HepG2 (cell line): Measurements from ENCODE around the gene B3GALNT1. TPM values are rescaled to one million over a fixed set of nuclear protein-coding genes. Genes with fewer than 3 reads are reported as not detected.
A peak's percentile ranks its signal among the peaks of the same experiment; 100 is the strongest.

ENCODE experiments used
- ATAC-seq: fragments of 200-7000 bp; cut with Tn5 transposase; 3 replicates; pipeline ENCODE4 v1.9.1; 2020; ENCODE audit warnings: mild to moderate bottlenecking, moderate library complexity
- BruUV-seq: library from RNA; stranded (reverse); fragments of 400-500 nt; replicated peaks from 2 replicates; lab custom pipeline; 2021; lab: Mats Ljungman, UMichigan
- CTCF ChIA-PET: fragments of 300-600 bp; formaldehyde crosslinking; extraction: SDS; loops from one replicate; lab custom pipeline; 2021; ENCODE audit warnings: low total read pairs, inconsistent platforms, low intra/inter-chr PET ratio; lab: Yijun Ruan, JAX
- POLR2A ChIA-PET: fragments of 350-600 bp; sonication (Branson Sonifier 250); formaldehyde crosslinking; loops from one replicate; lab custom pipeline; 2020; ENCODE audit warnings: antibody characterized with exemption, inconsistent platforms; lab: Yijun Ruan, JAX
- DNase-seq: peaks from one replicate; pipeline ENCODE4 v3.0.0-alpha.2; 2015; ENCODE audit warnings: low spot score
- FAIRE-seq: peaks from 3 replicates; lab custom pipeline; 2011; peaks lifted over from hg19 to GRCh38; lab: Jason Lieb, UNC
- H2AFZ ChIP-seq: one replicate; pipeline ENCODE4 v1.6.1; 2011; ENCODE audit warnings: low read length, inconsistent platforms
- H3K27ac ChIP-seq: fragments of 300-600 bp; 3 replicates; pipeline ENCODE4 v1.8.0; 2011; ENCODE audit warnings: mixed run types, mild to moderate bottlenecking, mixed read lengths, low read length, inconsistent platforms; ENCODE audit not compliant: insufficient read depth; ENCODE audit errors: extremely low read length
- H3K27me3 ChIP-seq, 2 experiments: fragments of 200-600 bp in 1 of 2; 2 replicates in 1 of 2; 3 replicates in 1 of 2; pipeline versions ENCODE4 v1.6.0 to v1.8.0; 2011; ENCODE audit warnings: low read length in 2 of 2, mild to moderate bottlenecking in 2 of 2, moderate library complexity in 2 of 2, inconsistent platforms in 1 of 2; ENCODE audit not compliant: insufficient read depth in 2 of 2, control insufficient read depth in 1 of 2
- H3K36me3 ChIP-seq, 2 experiments: fragments of 200-600 bp in 1 of 2; replicated peaks in 1 of 2; 2 replicates in 1 of 2; 3 replicates in 1 of 2; pipeline versions ENCODE4 v1.5.1 to v1.8.0; 2011; ENCODE audit warnings: low read length in 2 of 2, inconsistent platforms in 1 of 2; ENCODE audit not compliant: insufficient read depth in 2 of 2, control insufficient read depth in 1 of 2
- H3K4me1 ChIP-seq: 2 replicates; pipeline ENCODE4 v1.5.1; 2012; ENCODE audit warnings: low read length, inconsistent platforms; ENCODE audit not compliant: insufficient read depth
- H3K4me2 ChIP-seq: 2 replicates; pipeline ENCODE4 v1.6.0; 2011; ENCODE audit warnings: low read depth, low read length, inconsistent platforms
- H3K4me3 ChIP-seq, 3 experiments: fragments of 200-600 bp in 1 of 3; sonication (generic), shearing (Covaris generic) in 1 of 3; replicated peaks in 1 of 3; 2 replicates each; pipeline ENCODE4 v1.5.1; 2011 to 2016; ENCODE audit warnings: low read length in 3 of 3, inconsistent platforms in 2 of 3, low read depth in 2 of 3, mild to moderate bottlenecking in 2 of 3, control low read depth in 1 of 3, mixed read lengths in 1 of 3; ENCODE audit not compliant: insufficient read depth in 1 of 3
- H3K79me2 ChIP-seq: one replicate; pipeline ENCODE4 v1.6.1; 2011; ENCODE audit warnings: low read length, inconsistent platforms; ENCODE audit not compliant: insufficient read depth
- H3K9ac ChIP-seq: 2 replicates; pipeline ENCODE4 v1.6.0; 2011; ENCODE audit warnings: mild to moderate bottlenecking, low read depth, low read length, inconsistent platforms; ENCODE audit not compliant: insufficient read depth
- H3K9me3 ChIP-seq: 2 replicates; pipeline ENCODE4 v1.5.1; 2012; ENCODE audit warnings: mild to moderate bottlenecking, low read length
- H4K20me1 ChIP-seq: 2 replicates; pipeline ENCODE4 v1.6.0; 2011; ENCODE audit warnings: inconsistent platforms, mild to moderate bottlenecking, low read length, moderate library complexity; ENCODE audit not compliant: insufficient read depth
- DNMT3B ChIP-seq: conservative IDR thresholded peaks from 2 replicates; pipeline ENCODE4 v1.6.1; 2016; ENCODE audit warnings: missing biosample characterization, control low read depth
- ETV6 ChIP-seq: sonication (generic); formaldehyde crosslinking; conservative IDR thresholded peaks from 2 replicates; pipeline ENCODE4 v1.4.0; 2020; ENCODE audit warnings: missing genetic modification reagents
- FOXA3 ChIP-seq: IDR thresholded peaks from 2 replicates; pipeline ENCODE4 v1.6.1; 2016; ENCODE audit warnings: missing genetic modification reagents, missing compliant biosample characterization
- GATAD2A ChIP-seq: IDR thresholded peaks from 2 replicates; pipeline ENCODE4 v1.6.1; 2016
- HNRNPL ChIP-seq: fragments of 200-400 bp; formaldehyde crosslinking; IDR thresholded peaks from 2 replicates; pipeline ENCODE4 v1.6.1; 2017; ENCODE audit warnings: mild to moderate bottlenecking, low read depth, low read length
- HOXA5 ChIP-seq: sonication (generic); formaldehyde crosslinking; IDR thresholded peaks from 2 replicates; pipeline ENCODE4 v1.4.0; 2020; ENCODE audit warnings: missing genetic modification reagents
- JUNB ChIP-seq: sonication (generic); formaldehyde crosslinking; IDR thresholded peaks from 2 replicates; pipeline ENCODE4 v1.8.0; 2022; ENCODE audit warnings: missing genetic modification reagents, mild to moderate bottlenecking, borderline replicate concordance
- MAFK ChIP-seq, 2 experiments: IDR thresholded peaks in 1 of 2; conservative IDR thresholded peaks in 1 of 2; 2 replicates each; pipeline ENCODE4 v1.6.1; 2011; ENCODE audit warnings: improper control_type of control experiment in 2 of 2, low read length in 2 of 2
- NR2F2 ChIP-seq: IDR thresholded peaks from 2 replicates; pipeline ENCODE4 v1.6.1; 2012; ENCODE audit warnings: low read depth, inconsistent platforms, borderline replicate concordance
- PITX1 ChIP-seq: sonication (generic); formaldehyde crosslinking; IDR thresholded peaks from 2 replicates; pipeline ENCODE4 v1.5.1; 2020; ENCODE audit warnings: mild to moderate bottlenecking, missing genetic modification reagents
- TEAD3 ChIP-seq: optimal IDR thresholded peaks from 2 replicates; pipeline ENCODE3; 2016; ENCODE audit warnings: borderline replicate concordance
- ZNF235 ChIP-seq: sonication (generic); formaldehyde crosslinking; IDR thresholded peaks from 2 replicates; pipeline ENCODE4 v1.8.1; 2023; ENCODE audit warnings: mild to moderate bottlenecking, missing genetic modification reagents, borderline replicate concordance
- ZNF747 ChIP-seq: sonication (generic); formaldehyde crosslinking; IDR thresholded peaks from 2 replicates; pipeline ENCODE4 v1.8.1; 2023; ENCODE audit warnings: missing genetic modification reagents, mild to moderate bottlenecking, borderline replicate concordance
- WGBS: methylation state at CpG from one replicate; pipeline ENCODE4 v1.1.6; 2017; ENCODE audit warnings: low lambda C conversion rate; 5-methylcytosine and 5-hydroxymethylcytosine counted together
- in situ Hi-C: cut with HindIII; loops from 2 replicates; pipeline ENCODE4 v1.10.0; 2017; ENCODE audit warnings: low pct_unique_long_range_greater_than_20kb; ENCODE audit not compliant: extremely low pct_ligation_motif_present
- intact Hi-C: fragments of 100-400 bp; cut with micrococcal nuclease; formaldehyde crosslinking; loops from one replicate; pipeline ENCODE4 v1.10.0; 2022; ENCODE audit not compliant: unreplicated experiment
- polyA plus RNA-seq, 8 experiments: library from polyadenylated mRNA; depleted of rRNA in 3 of 8; stranded (reverse) in 7 of 8; unstranded in 1 of 8; fragments of >200 nt; fragmentation: Illumina TruSeq in 4 of 8; extraction: Trizol in 4 of 8; gene quantifications; 2 replicates each; pipeline versions ENCODE4 v1.2.1 to v1.2.3, GENCODE V29; 2011 to 2016; ENCODE audit warnings: low read depth in 4 of 8, missing spikeins in 1 of 8, mixed read lengths in 1 of 8; ENCODE audit not compliant: insufficient read depth in 1 of 8
- total RNA-seq, 5 experiments: library from RNA; depleted of rRNA; stranded (reverse); fragments of >200 nt; fragmentation: Illumina TruSeq; extraction: Trizol; gene quantifications; 2 replicates each; pipeline ENCODE4 v1.2.3, GENCODE V29; 2016; ENCODE audit warnings: low read depth in 1 of 5
- TF ChIP-seq, protein P1 (sequence below): sonication (generic); formaldehyde crosslinking; IDR thresholded peaks from 2 replicates; pipeline ENCODE4 v1.4.0; 2020; ENCODE audit warnings: missing genetic modification reagents
- TF ChIP-seq, protein P2 (sequence below): IDR thresholded peaks from 2 replicates; pipeline ENCODE4 v1.6.1; 2016; ENCODE audit warnings: control low read depth
- TF ChIP-seq, protein P3 (sequence below): sonication (generic); formaldehyde crosslinking; IDR thresholded peaks from 2 replicates; pipeline ENCODE4 v1.4.0; 2020; ENCODE audit warnings: mild to moderate bottlenecking, missing genetic modification reagents
- TF ChIP-seq, protein P4 (sequence below): sonication (generic); formaldehyde crosslinking; IDR thresholded peaks from 2 replicates; pipeline ENCODE4 v1.9.0; 2021; ENCODE audit warnings: missing genetic modification reagents, mild to moderate bottlenecking, borderline replicate concordance

Gene B3GALNT1
- total and polyA plus RNA-seq, 2 of the 13 experiments (the other 11 are each of a cell fraction or from before 2014, with no cell fraction given), result not detected

DNA sequence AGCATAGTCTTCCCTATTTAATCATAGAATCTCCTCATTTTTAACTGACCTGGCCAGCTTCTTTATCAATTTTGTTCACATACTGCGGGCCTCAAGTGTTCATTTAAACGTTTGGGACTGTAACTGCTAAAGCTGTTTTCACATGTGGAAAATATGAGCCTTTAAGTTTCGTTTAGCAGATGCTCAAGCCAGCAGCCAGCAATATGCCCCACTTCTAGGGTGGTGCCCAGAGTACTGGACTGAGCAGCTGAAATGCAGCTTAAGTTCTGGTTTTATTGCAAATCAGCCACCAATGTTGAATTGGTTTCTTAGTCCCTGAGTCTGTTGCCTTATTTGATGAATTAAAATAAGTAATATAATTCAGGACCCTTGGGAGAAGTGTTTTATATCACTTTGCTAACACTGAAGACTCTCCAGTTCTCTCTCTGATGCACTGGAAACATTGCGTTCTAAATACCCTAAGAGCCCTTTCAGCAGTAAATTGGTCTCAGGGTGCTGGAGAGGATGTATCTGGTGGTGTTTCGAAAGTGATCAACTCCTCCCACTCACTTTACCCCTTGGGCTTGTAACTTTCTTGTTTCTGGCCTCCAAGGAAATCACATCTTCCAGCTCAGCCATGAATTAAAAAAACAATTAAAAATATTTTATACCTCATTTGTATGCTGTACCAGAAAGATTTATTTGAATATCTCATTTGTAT is 61.7 kb downstream of the B3GALNT1 start (continued):
- TF ChIP-seq, protein P1, sequence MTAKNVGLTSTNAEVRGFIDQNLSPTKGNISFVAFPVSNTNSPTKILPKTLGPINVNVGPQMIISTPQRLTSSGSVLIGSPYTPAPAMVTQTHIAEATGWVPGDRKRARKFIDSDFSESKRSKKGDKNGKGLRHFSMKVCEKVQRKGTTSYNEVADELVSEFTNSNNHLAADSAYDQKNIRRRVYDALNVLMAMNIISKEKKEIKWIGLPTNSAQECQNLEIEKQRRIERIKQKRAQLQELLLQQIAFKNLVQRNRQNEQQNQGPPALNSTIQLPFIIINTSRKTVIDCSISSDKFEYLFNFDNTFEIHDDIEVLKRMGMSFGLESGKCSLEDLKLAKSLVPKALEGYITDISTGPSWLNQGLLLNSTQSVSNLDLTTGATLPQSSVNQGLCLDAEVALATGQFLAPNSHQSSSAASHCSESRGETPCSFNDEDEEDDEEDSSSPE, result no peak
- no peak for TF ChIP-seq ETV6 (CRISPR knock-in tag)
- TF ChIP-seq, all 625 proteins: peak for 0

DNA sequence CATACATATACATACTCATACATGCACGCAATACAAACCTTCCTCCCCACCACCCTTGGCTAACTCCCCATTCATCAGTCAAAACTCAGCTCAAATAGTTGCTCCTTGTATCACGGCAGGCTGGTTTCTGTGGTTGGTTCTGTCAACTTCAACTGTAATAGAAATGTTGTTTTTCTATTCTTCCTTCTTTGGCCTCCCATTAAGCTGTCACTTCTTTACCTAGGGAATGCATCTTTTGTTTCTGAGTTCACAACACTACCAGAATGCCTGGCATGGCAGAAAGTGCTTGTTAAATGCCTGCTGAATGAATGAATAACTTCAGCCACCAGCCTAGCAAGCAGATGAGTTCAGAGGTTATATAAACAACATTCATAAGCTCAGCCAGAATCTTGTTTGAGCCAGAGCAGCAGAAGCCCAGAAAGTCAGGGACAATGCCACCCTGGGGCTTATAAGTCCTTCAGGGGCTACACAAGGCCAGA is 63.1 kb downstream of the B3GALNT1 start:
- ChIA-PET POLR2A (no interaction called here), CTCF (no interaction called here)
- Histone ChIP-seq H3K4me1 (peaks cover 19% of the 10 kb centered on the region), H3K27me3 (no peaks in the 10 kb centered on the region), H4K20me1 (no peaks in the 10 kb centered on the region), H3K27ac (no peak overlapping the region), H3K4me3 (no peak overlapping the region), H3K79me2 (no peaks in the 10 kb centered on the region), H3K9me3 (no peaks in the 10 kb centered on the region), H3K4me2 (peak overlapping the region; percentile 50; the same call in 1 of the 2 replicates), H3K9ac (no peak overlapping the region), H2AFZ (no peak overlapping the region), H3K36me3 (no peaks in the 10 kb centered on the region)
- ATAC-seq (peak; percentile 99), DNase-seq (peak; percentile 70), FAIRE-seq (no peak)
- in situ Hi-C loops (no loop called here), intact Hi-C loops (loop anchor here (10.0 kb wide), 1 partner anchor 87 kb away; no protein-coding TSS in a partner anchor)
- 20% methylated on average over 2 of the region's 2 CpGs for WGBS
- no TSS peak for BruUV-seq
- TF ChIP-seq JUNB (CRISPR knock-in tag), result no peak
- TF ChIP-seq DNMT3B (CRISPR knock-in tag), result no peak
- TF ChIP-seq, protein P2, sequence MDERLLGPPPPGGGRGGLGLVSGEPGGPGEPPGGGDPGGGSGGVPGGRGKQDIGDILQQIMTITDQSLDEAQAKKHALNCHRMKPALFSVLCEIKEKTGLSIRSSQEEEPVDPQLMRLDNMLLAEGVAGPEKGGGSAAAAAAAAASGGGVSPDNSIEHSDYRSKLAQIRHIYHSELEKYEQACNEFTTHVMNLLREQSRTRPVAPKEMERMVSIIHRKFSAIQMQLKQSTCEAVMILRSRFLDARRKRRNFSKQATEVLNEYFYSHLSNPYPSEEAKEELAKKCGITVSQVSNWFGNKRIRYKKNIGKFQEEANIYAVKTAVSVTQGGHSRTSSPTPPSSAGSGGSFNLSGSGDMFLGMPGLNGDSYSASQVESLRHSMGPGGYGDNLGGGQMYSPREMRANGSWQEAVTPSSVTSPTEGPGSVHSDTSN (CRISPR knock-in tag), result no peak
- peak; percentile 34; the same call in 1 of the 2 replicates for TF ChIP-seq PITX1 (CRISPR knock-in tag)
- TF ChIP-seq NR2F2, result peak; percentile 59; the same call in 1 of the 2 replicates
- TF ChIP-seq GATAD2A (CRISPR knock-in tag), result no peak
- TF ChIP-seq, protein P3, sequence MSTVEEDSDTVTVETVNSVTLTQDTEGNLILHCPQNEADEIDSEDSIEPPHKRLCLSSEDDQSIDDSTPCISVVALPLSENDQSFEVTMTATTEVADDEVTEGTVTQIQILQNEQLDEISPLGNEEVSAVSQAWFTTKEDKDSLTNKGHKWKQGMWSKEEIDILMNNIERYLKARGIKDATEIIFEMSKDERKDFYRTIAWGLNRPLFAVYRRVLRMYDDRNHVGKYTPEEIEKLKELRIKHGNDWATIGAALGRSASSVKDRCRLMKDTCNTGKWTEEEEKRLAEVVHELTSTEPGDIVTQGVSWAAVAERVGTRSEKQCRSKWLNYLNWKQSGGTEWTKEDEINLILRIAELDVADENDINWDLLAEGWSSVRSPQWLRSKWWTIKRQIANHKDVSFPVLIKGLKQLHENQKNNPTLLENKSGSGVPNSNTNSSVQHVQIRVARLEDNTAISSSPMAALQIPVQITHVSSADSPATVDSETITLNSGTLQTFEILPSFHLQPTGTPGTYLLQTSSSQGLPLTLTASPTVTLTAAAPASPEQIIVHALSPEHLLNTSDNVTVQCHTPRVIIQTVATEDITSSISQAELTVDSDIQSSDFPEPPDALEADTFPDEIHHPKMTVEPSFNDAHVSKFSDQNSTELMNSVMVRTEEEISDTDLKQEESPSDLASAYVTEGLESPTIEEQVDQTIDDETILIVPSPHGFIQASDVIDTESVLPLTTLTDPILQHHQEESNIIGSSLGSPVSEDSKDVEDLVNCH (CRISPR knock-in tag), result no peak
- TF ChIP-seq MAFK (conservative IDR thresholded peaks at IDR 0.05 in 1 of 2, IDR thresholded peaks at IDR 0.05 in 1 of 2; ENCODE audit: low read length in 2 of 2), result peak in 1 of 2 experiments; percentile 32; a peak in 1 of 4 replicates
- TF ChIP-seq ZNF235, result no peak
- TF ChIP-seq, protein P4, sequence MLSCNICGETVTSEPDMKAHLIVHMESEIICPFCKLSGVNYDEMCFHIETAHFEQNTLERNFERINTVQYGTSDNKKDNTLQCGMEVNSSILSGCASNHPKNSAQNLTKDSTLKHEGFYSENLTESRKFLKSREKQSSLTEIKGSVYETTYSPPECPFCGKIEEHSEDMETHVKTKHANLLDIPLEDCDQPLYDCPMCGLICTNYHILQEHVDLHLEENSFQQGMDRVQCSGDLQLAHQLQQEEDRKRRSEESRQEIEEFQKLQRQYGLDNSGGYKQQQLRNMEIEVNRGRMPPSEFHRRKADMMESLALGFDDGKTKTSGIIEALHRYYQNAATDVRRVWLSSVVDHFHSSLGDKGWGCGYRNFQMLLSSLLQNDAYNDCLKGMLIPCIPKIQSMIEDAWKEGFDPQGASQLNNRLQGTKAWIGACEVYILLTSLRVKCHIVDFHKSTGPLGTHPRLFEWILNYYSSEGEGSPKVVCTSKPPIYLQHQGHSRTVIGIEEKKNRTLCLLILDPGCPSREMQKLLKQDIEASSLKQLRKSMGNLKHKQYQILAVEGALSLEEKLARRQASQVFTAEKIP (CRISPR knock-in tag), result no peak
- TF ChIP-seq TEAD3, result peak; percentile 80
- TF ChIP-seq ZNF747 (CRISPR knock-in tag), result no peak
- no peak for TF ChIP-seq HOXA5 (CRISPR knock-in tag)
- peak; percentile 67 for TF ChIP-seq FOXA3
- TF ChIP-seq HNRNPL, result no peak
